ENCODE measurements around the gene TIE1. TPM values are rescaled to one million over a fixed set of nuclear protein-coding genes. Genes with fewer than 3 reads are reported as not detected.

The TIE1 gene
- total RNA-seq, 6 donors from 2014 or later: 23.9 to 170 (median 51.4) TPM

- Histone ChIP-seq H3K4me3 (no peak overlapping the region), H3K36me3 (no peaks in the 10 kb centered on the region), H3K27me3 (no peaks in the 10 kb centered on the region), H3K4me1 (peaks cover 3 to 19% (median 7%) of the 10 kb centered on the region in 4 donors), H3K27ac (no peak overlapping the region), H3K9me3 (no peaks in the 10 kb centered on the region)
- TF ChIP-seq CTCF (IDR thresholded peaks at IDR 0.05): no peak
- no peak for TF ChIP-seq POLR2A (IDR thresholded peaks at IDR 0.05)
- TF ChIP-seq POLR2AphosphoS5 (IDR thresholded peaks at IDR 0.05): no peak
- no peak for TF ChIP-seq EP300 (IDR thresholded peaks at IDR 0.05)
- DNase-seq (no peak), ATAC-seq (ENCODE audit: low FRiP score in 2 of 2) (no peak)
- WGBS, 2 donors: 79 to 100% methylated on average over 1 of the region's 1 CpG
Measured at GRCh38 chr1:43350976-43351375, 50.2 kb downstream of the TIE1 start.

- H3K4me3 ChIP-seq: no peak overlapping the region
- H3K36me3 ChIP-seq: no peaks in the 10 kb centered on the region
- ATAC-seq (ENCODE audit: low FRiP score in 2 of 2) (no peak), DNase-seq (no peak)
- no peak overlapping the region for H3K27ac ChIP-seq
- H3K4me1 ChIP-seq: peaks cover 3 to 19% (median 7%) of the 10 kb centered on the region in 4 donors
- WGBS, 2 donors: 92% methylated on average over 10 of the region's 10 CpGs
- H3K9me3 ChIP-seq: no peaks in the 10 kb centered on the region
- TF ChIP-seq EP300 (IDR thresholded peaks at IDR 0.05): no peak
- TF ChIP-seq POLR2A (IDR thresholded peaks at IDR 0.05): no peak
- TF ChIP-seq CTCF (IDR thresholded peaks at IDR 0.05): no peak
- TF ChIP-seq POLR2AphosphoS5 (IDR thresholded peaks at IDR 0.05): no peak
- H3K27me3 ChIP-seq: no peaks in the 10 kb centered on the region
Measured at GRCh38 chr1:43351421-43352350, 50.9 kb downstream of the TIE1 start.

GRCh38 chr1:43352351-43352705, 51.5 kb downstream of the TIE1 start:
- ATAC-seq (ENCODE audit: low FRiP score in 2 of 2) (no peak), DNase-seq (no peak)
- Histone ChIP-seq H3K4me1 (peaks cover 3 to 20% (median 7%) of the 10 kb centered on the region in 4 donors), H3K36me3 (no peaks in the 10 kb centered on the region), H3K4me3 (no peak overlapping the region), H3K9me3 (no peaks in the 10 kb centered on the region), H3K27me3 (no peaks in the 10 kb centered on the region), H3K27ac (no peak overlapping the region)
- TF ChIP-seq CTCF (IDR thresholded peaks at IDR 0.05): no peak
- TF ChIP-seq EP300 (IDR thresholded peaks at IDR 0.05): no peak
- TF ChIP-seq POLR2AphosphoS5 (IDR thresholded peaks at IDR 0.05): no peak
- TF ChIP-seq POLR2A (IDR thresholded peaks at IDR 0.05): no peak
- WGBS, 2 donors: 100% methylated on average over 2 of the region's 2 CpGs

- DNase-seq: no peak
- H3K27me3 ChIP-seq: no peaks in the 10 kb centered on the region
- no peak overlapping the region for H3K4me3 ChIP-seq
- no peaks in the 10 kb centered on the region for H3K9me3 ChIP-seq
- 40 to 57% methylated on average over 3 of the region's 3 CpGs for WGBS, 2 donors
- no peak for ATAC-seq (ENCODE audit: low FRiP score in 2 of 2)
- no peak overlapping the region for H3K27ac ChIP-seq
- H3K36me3 ChIP-seq: no peaks in the 10 kb centered on the region
- H3K4me1 ChIP-seq: peaks cover 8 to 25% (median 12%) of the 10 kb centered on the region in 4 donors
- TF ChIP-seq POLR2AphosphoS5 (IDR thresholded peaks at IDR 0.05) (no peak), EP300 (IDR thresholded peaks at IDR 0.05) (no peak), POLR2A (IDR thresholded peaks at IDR 0.05) (no peak), CTCF (IDR thresholded peaks at IDR 0.05) (no peak)
Measured at GRCh38 chr1:43352881-43353280, 52.1 kb downstream of the TIE1 start.

Measured in upper lobe of left lung (tissue), 6 donors.